NCI-H1694 treated with DMSO at 0.1 percent for 48 hours (cell line): ENCODE data around the gene CELA2B.
"Not testable (repeated sequence)": the region's sequence is repeated elsewhere in the genome, so short reads cannot be mapped to it uniquely, and the experiment has no call there.

Source experiments
- DNase-seq: peaks from one replicate; lab custom pipeline; 2025; lab: John Stamatoyannopoulos, UW

The CELA2B gene

DNA sequence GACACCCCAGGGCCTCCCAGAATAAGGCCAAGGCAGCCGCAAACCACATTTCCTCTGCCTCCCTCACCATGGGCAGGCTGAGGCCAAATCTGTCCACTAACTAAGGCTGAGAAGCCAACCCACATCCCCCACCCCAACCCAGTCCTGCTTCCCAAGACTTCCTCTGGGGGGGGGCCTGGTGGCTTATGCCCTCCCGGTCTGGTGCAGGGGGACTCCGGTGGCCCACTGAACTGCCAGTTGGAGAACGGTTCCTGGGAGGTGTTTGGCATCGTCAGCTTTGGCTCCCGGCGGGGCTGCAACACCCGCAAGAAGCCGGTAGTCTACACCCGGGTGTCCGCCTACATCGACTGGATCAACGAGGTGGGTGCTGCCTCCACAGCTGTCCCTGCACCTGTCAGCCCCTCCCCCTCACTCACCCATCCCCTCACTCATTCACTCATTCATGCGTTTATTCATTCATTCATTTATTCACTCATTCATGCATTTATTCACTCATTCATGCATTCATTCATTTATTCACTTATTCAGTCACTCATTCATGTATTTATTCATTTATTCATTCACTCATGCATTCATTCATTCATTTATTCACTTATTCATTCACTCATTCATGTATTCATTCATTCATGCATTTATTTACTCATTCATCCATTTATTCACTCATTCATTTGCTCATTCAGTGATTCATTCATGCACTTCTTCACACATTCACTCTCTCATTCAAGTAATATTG is 30.3 kb upstream of the CELA2B start:
- no peak for DNase-seq

DNA sequence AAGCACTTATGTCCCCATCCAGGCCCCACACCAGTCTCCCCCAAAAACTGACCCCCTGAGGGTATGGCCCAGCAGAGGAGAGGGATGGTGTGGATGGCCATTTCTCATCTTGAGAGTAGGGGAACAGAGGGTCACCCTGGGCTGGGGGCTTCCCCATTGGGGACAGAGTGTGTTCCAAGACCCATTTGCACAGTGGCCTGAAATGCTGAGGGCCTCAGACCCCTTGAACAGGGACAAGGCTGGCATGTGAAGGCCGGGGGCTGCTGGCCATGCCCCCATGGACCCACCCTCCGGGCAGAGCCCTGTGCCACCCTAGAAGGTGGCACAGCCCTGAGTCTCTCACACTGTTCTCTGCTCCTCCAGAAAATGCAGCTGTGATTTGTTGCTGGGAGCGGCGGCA is 29.7 kb upstream of the CELA2B start:
- no peak for DNase-seq

DNA sequence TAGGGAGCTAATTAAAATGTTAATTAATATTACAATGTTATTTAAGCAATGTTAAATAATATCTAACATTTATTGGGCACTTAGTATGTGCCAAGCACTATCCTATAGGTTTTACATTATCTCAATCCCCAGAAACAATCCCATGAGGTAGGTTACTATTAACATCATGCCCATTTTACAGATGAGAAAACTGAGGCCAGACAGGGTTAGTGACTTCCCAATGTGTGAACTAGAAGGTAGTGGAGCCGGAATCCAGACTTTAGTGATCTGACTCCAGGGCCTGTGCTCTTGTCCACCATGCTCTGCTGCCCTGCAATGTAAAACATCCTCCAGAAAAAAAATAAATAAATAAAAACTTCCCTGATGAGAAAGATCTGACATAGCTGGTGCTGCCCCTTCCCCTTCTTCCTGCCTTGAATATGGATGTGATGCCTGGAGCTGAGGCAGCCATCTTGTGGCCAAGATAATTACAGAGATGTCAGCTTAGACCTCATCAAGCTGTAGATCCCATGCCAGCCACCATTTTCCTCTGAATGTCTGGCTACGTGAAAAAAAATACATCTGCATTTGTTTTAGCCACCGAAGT is 26.9 kb upstream of the CELA2B start:
- DNase-seq, result no peak

DNA sequence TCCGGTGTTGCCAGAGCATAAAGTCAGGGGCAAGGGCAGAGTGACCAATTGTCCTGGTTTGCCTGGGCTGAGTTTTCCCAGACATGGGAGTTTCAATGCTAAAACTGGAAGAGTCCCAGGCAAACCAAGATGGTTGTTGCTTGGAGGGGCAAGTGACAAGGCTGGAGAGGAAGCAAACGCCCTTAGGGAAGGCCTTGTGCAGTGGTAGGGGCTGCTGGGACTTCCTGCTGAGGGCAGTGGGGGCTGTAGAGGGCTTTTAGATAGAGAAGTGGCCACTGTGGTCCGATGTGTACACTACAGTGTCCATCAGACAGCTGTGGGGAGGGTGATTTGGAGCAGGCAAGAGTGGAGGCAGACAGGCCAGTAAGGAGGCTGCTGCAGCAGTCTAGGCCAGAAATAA is 26.3 kb upstream of the CELA2B start:
- no peak for DNase-seq

DNA sequence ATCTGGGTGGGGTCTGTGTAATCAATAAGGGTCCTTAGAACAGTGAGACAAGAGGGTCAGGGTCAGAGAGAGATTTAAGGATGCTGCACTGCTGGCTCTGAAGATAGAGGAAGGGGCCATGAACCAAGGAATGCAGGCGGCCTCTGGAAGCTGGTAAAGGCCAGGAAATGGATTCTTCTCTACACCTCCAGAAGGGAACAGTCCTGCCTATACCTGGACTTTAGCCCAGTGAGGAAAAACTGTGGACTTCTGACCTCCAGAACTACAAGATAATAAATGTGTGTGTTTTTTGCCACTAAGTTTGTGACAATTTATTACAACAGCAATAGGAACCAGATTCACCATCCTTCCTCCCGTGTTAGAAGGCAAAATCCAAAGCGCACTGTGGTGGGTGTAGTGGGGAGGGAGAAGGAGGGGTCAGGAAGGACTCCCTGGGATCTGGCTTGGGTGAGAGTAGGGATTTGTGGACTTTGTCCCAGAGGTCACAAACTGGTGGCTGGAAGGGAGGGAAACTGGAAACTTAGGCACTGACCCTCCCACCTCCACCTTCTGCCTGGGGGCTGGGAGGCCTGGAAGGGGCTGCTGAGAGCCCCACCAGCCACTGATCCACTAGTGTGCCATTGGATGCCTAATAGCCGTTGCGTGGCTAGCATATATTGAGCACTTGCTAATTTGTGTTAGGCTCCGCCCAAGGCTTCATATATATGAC is 24.7 kb upstream of the CELA2B start:
- DNase-seq, result no peak

DNA sequence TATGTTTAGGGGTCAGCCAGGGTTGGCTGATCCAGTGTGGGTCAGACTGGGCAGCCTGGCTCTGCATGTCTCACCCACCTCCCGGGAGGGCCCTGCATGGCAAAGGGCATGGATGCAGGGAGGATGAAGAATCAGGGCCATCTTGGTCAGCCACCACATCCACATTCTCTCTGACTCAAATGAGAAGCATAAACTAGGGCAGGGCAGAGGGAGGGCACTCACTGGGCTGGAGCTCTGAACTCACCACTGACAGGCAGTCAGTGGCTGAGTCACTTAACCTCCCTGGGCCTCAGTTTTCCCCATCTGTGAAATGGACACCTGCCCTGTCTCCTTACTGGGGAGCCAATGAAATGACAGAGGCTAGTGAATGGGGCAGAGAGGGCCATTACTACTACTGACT is 23.7 kb upstream of the CELA2B start:
- no peak for DNase-seq

DNA sequence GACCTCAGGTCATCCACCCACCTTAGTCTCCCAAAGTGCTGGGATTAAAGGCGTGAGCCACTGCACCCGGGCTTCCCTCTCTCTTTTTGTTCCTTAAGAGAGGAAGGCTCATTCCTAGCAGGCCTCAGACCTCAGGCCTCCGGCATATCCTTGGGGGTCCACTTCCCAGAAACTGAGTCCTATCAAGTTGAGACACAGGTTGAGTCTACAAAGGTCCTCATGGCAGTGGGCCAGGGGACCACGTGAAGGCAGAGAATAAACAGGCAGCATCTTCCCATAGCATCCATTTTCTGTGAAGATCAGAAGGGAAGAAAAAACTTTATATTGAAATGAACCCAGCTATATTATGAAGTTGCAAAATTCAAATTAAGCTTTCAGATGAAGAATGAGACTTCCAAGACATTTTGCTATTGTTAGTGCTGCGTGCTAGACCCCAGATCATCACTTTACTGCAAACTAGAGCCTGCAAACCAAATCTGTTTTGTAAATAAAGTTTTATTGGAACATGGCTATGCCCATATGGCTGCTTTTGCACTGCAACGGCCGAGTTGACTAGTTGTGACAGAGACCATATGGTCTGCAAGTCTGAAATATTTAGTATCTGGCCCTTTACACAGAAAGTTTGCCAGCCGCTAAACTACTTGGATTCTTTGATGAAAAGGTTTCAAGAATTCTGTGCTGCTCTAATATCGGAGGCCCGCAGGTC is 22.9 kb upstream of the CELA2B start:
- peak; percentile 52 for DNase-seq

DNA sequence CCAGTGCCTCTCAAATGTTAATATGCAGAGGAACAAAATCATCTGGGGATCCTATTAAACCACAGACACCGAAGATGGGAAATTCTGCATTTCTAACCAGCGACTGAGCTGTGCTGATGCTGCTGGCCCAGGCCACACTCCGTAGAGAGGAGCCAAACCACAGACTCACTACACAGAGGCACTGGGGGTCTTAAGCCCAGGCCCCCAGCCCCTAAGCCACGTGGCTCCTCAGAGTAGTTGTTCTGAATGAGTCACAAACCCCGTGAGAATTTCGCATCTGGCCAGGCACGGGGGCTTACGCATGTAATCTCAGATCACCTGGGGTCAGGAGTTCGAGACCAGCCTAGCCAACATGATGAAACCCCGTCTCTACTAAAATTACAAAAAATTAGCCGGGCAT is 22.2 kb upstream of the CELA2B start:
- no peak for DNase-seq

DNA sequence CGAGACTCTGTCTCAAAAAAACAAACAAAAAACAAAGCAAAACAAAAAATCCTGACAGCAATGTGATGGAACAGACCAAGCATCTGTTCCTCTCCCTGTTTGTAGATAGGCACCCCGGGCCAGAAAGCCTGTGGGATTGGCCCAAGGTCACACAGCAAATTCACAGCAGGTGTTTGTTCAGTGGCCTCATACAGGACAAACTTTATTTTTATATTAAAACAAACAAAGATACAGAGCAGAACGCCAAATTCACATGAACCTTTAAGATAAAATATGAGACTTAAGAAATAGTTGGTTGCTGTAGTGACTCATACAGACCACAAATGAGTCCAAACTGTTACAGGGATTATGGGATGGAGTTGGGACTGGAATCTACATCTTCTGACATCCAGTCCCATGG is 21.6 kb upstream of the CELA2B start:
- DNase-seq, result peak; percentile 23

DNA sequence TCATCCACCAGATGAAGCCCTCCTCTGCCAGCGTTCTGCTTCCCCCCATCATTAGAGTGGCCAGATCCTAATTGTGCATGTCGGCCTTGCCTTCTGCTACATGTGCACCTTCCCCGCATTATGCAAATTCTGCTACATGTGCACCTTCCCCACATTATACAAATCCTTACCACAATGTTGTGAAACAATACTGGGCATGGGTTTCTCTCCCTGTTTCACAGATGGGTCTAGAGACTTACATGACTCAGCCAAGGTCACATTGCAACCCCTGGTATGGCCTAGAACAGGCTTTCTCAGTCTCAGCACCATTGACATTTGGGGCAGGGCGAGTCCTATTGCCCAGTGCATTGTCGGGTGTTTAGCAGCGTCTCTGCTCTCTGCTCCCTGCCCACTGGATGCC is 20.4 kb upstream of the CELA2B start:
- DNase-seq, result no peak

DNA sequence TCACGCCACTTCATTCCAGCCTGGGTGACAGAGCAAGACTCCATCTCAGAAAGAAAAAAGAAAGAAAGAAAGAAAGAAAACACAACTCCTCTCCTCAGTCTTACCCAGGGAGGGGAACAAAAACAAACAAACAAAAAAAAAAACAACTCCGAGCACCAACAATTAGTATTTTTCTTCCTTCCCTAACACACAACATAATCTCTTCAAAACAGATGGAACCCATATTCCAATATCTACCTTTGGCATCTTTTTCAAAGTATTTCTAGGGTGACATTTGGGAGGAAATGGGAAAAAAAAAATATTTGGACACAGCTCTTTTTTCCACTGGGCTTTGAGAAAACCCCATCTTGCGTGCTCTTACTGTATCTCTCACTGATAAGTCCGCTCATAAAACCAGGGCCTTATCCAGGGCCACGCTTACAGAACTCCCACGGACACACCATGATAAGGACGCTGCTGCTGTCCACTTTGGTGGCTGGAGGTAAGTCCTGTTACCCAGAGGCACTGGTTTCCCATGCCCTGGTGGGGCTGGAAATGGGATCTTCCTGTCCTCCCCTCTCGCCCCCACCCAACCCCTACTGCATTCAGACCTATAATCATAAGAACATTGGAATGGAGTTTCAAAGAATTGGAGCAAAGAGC is 19.5 kb upstream of the CELA2B start, which contains the start of gene CELA2A:
Gene CELA2A (plus strand): TSS at position 420 of the 642 bp plus-strand sequence. CDS start 22 bp downstream, at position 442.
- no peak for DNase-seq

DNA sequence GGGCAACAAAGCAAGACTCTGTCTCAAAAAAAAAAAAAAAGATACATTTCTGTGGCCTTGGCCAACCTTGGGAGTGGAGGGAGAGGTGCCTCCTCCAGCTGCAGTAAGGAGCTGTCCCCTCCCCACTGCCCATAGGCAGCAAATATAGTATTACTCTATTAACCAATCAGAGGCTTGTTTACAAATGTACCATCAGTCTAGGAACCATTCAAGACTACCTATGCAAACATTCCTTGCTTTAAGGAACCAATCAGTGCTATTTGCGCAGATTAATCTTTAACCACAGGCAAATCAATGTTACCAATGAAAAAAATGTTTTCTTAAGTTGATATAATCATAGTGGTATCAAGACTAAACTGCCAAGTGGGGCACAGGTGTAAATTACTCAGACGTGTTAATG is 18.3 kb upstream of the CELA2B start:
- no peak for DNase-seq

DNA sequence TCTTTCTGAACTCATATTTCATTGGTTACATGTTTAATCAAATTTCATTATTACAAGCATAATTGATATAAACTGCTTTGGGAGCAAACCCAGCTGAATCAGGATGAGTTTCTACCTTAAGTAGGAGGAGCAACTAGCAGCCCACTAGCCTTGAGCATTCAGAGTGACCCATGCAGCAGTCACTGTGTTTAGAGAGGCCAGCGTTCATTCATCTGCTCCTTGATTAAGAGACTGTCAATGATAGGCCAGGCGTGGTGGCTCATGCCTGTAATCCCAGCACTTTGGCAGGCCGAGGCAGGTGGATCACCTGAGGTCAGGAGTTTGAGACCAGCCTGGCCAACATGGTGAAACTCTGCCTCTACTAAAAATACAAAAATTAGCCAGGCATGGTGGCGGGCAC is 17.5 kb upstream of the CELA2B start:
- not testable (repeated sequence) for DNase-seq

DNA sequence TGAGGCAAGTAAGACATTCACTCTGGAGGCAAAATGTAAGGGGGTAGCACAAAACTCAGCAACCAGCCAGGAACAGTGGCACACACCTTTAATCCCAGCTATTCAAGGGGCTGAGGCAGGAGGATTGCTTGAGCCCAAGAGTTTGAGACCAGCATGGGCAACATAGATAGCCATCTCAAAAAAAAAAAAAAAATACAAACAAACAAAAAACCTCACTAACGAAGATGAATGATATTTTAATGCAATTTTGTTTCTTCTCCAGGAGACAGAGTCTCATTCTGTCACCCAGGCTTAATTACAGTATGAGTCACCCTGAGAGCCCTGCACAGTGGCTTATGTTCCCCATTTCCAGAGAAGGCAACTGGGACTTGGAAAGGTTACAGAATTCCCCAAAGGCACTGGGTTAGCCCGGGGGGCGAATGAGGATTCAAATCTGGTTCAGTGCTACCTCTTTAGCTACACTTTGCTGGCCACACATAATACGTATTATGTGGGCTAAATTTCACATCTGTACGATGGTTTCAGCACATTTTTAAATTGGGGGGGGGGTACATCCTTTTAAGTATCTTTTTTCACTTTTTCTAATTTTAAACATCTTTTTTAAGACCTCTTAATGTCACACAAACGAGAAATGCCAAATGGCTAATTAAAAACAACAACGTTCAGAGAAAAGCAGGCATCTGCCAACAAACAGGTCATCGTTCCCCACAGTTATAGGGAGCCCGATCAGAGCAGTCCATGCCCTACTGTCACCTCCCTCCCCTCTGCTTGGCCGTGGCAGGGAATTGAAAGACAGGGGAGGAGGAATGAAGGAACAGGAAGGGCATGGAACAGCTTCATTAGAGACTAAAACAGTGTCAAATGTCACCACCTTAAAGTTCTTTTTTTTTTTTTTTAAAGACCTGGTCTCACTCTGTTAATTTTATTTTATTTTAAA is 15.9 kb upstream of the CELA2B start:
- peak; percentile 80 for DNase-seq

DNA sequence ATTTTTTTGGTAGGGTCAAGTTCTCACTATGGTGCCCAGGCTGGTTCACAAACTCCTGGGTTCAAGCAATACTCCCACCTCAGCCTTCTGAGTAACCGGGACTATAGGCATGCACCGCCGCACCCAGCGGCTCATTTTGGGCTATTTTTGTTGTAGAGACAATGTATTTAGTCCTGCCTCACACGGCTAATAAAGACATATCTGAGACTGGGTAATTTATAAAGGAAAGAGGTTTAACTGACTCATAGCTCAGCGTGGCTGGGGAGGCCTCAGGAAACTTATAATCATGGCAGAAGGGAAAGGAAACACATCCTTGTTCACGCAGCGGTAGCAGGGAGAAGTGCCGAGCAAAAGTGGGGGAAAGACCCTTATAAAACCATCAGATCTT is 15.2 kb upstream of the CELA2B start:
- DNase-seq, result no peak

DNA sequence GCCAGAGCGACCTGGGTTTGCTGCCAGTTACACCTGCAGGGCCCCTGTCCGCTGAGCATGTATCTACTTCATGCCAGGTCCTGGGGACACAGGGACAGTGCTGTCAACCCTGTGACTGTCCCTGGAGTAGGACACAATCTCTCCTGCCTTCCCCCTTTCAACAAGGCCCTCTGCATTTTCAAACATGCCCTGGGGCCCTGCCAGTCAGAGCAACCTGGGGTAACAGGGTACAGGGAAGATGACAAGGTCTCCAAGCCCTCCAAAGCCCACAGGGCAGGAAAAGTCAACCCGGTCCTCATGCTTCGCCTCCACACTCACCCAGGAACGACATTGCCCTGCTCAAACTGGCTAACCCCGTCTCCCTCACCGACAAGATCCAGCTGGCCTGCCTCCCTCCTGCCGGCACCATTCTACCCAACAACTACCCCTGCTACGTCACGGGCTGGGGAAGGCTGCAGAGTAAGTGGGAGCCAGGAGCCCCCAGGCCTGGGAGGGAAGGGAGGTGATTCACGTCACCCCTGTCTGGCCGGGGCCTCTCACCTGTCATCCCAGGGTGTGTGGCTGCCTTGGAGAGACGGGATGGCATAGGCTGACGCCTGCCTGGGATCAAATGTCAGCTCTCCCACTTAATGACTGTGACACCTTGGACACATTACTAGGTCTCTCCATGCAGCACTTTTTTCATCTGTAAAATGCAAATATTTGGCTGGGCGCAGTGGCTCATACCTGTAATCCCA is 12.7 kb upstream of the CELA2B start:
- DNase-seq, result not testable (repeated sequence)

DNA sequence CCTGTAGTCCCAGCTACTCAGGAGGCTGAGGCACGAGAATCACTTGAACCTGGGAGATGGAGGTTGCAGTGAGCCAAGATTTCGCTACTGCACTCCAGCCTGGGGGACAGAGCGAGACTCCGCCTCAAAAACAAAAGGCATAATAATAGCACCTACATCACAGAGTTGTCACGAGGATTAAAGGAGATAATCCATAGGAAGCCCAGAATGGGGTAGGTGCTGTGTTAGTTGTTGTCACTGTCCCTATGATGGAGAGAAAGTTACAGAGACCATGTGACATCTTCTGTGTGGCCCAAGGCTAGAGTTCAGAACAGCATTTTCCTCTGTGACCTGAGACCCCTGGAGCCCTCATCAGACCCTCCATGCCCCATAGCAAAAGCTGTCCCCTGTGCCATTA is 12.0 kb upstream of the CELA2B start:
- not testable (repeated sequence) for DNase-seq

DNA sequence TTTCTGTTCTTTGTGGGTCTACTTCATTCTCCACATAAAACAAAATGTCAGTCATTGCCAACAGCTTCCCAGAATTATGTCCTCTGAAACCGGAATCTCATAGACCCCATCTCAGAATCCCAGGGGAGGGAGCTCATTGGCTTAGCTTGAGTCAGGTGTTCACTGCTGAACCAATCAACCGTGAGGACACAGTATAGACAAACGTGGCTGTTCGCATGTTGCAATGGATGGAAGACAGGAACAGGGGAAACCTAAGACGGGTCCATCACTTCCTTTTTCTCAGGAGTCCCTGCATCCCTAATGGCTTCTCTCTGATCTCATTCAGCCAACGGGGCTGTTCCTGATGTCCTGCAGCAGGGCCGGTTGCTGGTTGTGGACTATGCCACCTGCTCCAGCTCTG is 10.2 kb upstream of the CELA2B start:
- no peak for DNase-seq

DNA sequence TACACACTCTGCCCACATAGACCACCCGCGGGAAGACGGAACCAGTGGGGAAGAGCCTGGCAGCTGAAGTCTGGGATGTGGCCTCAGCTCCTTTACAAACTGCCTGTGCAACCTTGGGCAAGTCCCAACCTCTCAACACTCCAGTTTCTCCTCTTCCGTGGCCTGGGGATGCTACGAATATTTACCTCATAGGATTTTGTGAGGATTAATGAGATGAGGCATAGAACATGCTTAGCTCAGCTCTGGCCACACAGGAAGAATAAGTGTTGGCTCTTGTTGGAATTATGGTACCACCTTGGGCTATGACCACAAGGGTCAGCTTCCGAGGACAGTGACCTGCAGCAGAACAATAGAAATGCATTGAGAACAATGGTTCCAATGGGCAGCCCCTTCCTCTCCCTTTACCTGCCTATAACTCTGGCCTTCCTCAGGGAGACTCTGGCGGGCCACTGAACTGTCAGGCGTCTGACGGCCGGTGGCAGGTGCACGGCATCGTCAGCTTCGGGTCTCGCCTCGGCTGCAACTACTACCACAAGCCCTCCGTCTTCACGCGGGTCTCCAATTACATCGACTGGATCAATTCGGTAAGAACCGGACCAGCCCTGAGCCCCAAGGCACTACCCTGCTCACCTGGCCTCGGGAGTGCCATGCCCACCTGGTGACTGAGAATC is 8.8 kb upstream of the CELA2B start:
- DNase-seq, result not testable (repeated sequence)

DNA sequence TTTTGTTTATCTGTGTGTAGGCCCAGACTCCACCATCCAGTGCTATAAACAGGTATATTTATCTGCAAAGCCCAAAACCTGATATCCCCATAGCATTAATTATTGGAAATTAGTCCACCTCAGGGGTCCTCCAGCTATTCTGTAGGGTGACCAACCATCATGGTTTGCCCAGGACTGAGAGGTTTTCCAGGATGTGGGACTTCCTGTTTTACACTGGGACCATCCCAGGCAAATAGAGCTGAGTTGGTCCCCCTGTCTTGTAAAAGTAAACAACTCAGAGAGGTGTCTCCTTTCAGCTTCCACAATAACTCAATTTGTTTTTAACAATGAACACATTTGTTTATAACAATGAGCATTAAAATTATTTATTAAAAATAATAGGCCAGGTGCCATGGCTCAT is 7.8 kb upstream of the CELA2B start:
- no peak for DNase-seq
